NCI-H128 (cell line): ENCODE results near the gene CUX1.

Experiments
- DNase-seq: peaks from one replicate; lab custom pipeline; 2025; ENCODE audit not compliant: unreplicated experiment; lab: John Stamatoyannopoulos, UW

The CUX1 gene

GRCh38 chr7:101890749-101891523 is 73.5 kb downstream of the CUX1 start:
- no peak for DNase-seq

GRCh38 chr7:101891936-101892640 is 74.7 kb downstream of the CUX1 start:
- no peak for DNase-seq

GRCh38 chr7:101893341-101894082 is 76.1 kb downstream of the CUX1 start:
- DNase-seq: no peak

GRCh38 chr7:101896316-101896715 is 78.9 kb downstream of the CUX1 start:
- no peak for DNase-seq

- no peak for DNase-seq
Measured at GRCh38 chr7:101896941-101897340, 79.5 kb downstream of the CUX1 start.

GRCh38 chr7:101898106-101898505 is 80.7 kb downstream of the CUX1 start:
- DNase-seq: no peak

- no peak for DNase-seq
Measured at GRCh38 chr7:101899616-101900015, 82.2 kb downstream of the CUX1 start.

GRCh38 chr7:101900103-101900502 is 82.7 kb downstream of the CUX1 start:
- DNase-seq: no peak

GRCh38 chr7:101901661-101902491 is 84.5 kb downstream of the CUX1 start:
- no peak for DNase-seq

GRCh38 chr7:101902680-101903514 is 85.5 kb downstream of the CUX1 start:
- no peak for DNase-seq

GRCh38 chr7:101903515-101903868 is 86.1 kb downstream of the CUX1 start:
- DNase-seq: no peak

GRCh38 chr7:101904019-101904418 is 86.6 kb downstream of the CUX1 start:
- no peak for DNase-seq

GRCh38 chr7:101905203-101905865 is 87.9 kb downstream of the CUX1 start:
- DNase-seq: no peak

GRCh38 chr7:101906291-101907240 is 89.1 kb downstream of the CUX1 start:
- no peak for DNase-seq

- no peak for DNase-seq
Measured at GRCh38 chr7:101910991-101911799, 93.8 kb downstream of the CUX1 start.

- DNase-seq: no peak
Measured at GRCh38 chr7:101911800-101912715, 94.6 kb downstream of the CUX1 start.

- DNase-seq: no peak
Measured at GRCh38 chr7:101912716-101913110, 95.3 kb downstream of the CUX1 start.
